Fibroblast of pulmonary artery (primary cell): ENCODE measurements around the gene TMC6.

Experiments used
- DNase-seq: peaks from one replicate; pipeline ENCODE4 v3.0.0-alpha.2; 2010; ENCODE audit warnings: low read depth
- H3K4me3 ChIP-seq: replicated peaks from 2 replicates; pipeline ENCODE4 v1.5.1; 2011; ENCODE audit warnings: low read depth, mild to moderate bottlenecking, control low read depth, low read length, moderate library complexity
- CTCF ChIP-seq: IDR thresholded peaks from 2 replicates; pipeline ENCODE4 v1.5.1; 2011; ENCODE audit warnings: mild to moderate bottlenecking, control low read depth, low read length, inconsistent platforms; ENCODE audit errors: missing control alignments

Gene TMC6

GRCh38 chr17:78107976-78108725 lies 20.4 kb downstream of the TMC6 start:
- TF ChIP-seq CTCF = no peak
- no peak for DNase-seq

GRCh38 chr17:78107457-78107856 lies 21.1 kb downstream of the TMC6 start:
- no peak for TF ChIP-seq CTCF
- H3K4me3 ChIP-seq = no peak overlapping the region
- DNase-seq = no peak

More at GRCh38 chr17:78107976-78108725, 20.4 kb downstream of the TMC6 start:
- H3K4me3 ChIP-seq = no peak overlapping the region

GRCh38 chr17:78106211-78106610 lies 22.3 kb downstream of the TMC6 start:
- no peak for TF ChIP-seq CTCF
- no peak for DNase-seq
- H3K4me3 ChIP-seq = no peak overlapping the region

- H3K4me3 ChIP-seq = no peak overlapping the region
- no peak for DNase-seq
Measured at GRCh38 chr17:78105551-78105950, 23.0 kb downstream of the TMC6 start.

GRCh38 chr17:78105101-78105500 lies 23.5 kb downstream of the TMC6 start:
- H3K4me3 ChIP-seq = no peak overlapping the region
- DNase-seq = no peak
- TF ChIP-seq CTCF = no peak

More at GRCh38 chr17:78105551-78105950, 23.0 kb downstream of the TMC6 start:
- no peak for TF ChIP-seq CTCF

GRCh38 chr17:78104540-78104941 lies 24.0 kb downstream of the TMC6 start:
- no peak overlapping the region for H3K4me3 ChIP-seq
- TF ChIP-seq CTCF = no peak
- no peak for DNase-seq

GRCh38 chr17:78103311-78103710 lies 25.2 kb downstream of the TMC6 start:
- no peak for DNase-seq
- H3K4me3 ChIP-seq = no peak overlapping the region
- no peak for TF ChIP-seq CTCF
